ENCODE measurements around the gene FRS2.
"Not testable (repeated sequence)": the region's sequence is repeated elsewhere in the genome, so short reads cannot be mapped to it uniquely, and the experiment has no call there.

Gene FRS2, protein sequence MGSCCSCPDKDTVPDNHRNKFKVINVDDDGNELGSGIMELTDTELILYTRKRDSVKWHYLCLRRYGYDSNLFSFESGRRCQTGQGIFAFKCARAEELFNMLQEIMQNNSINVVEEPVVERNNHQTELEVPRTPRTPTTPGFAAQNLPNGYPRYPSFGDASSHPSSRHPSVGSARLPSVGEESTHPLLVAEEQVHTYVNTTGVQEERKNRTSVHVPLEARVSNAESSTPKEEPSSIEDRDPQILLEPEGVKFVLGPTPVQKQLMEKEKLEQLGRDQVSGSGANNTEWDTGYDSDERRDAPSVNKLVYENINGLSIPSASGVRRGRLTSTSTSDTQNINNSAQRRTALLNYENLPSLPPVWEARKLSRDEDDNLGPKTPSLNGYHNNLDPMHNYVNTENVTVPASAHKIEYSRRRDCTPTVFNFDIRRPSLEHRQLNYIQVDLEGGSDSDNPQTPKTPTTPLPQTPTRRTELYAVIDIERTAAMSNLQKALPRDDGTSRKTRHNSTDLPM

DNA sequence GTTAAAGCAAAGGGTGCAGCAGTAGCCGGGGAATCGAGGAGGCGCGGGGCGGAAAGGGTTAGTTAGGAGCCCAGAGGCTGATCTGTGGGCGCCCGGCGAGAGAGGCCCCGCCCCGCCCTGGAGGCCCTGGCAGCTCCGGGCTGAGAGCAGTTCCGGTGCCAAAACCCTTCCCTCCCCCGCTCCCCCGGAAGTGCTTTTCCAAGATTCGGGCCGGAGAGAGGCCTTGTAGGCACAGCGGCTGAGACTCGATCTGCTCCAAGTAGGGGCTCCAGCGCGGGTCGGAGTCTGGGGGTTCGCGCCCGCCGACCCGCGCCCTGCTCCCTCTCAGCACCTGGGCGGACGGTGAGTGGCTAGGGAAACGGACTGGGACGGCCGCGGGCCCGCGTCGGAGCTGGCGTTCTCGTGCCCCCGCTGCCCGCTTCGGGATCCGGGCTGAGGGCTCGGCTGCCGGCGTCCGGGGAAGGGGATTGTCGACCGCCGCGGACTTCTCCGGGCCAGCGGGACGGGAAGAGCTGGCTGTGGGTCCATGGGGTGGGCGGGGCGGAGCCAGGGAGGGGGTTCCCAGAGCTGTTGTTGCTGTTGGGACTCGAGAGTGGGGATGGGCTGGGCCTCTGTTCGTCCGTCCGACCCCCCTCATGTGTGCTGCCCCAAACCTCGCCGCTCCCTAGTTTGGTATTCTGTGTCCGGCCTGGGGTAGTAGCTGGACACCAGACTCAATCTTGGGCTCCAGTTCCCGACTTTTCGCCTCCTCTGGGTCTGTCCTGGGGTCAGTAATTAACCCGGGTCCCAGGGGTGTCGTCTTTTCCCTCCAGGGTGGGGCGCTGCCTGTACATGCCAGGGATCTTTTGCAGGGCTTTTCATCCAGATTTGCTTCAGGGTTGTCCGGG lies at the start of gene FRS2:
FRS2 (plus strand) TSS at position 200 of the 887 bp plus-strand sequence. CDS start 98,643 bp downstream, outside the sequence.
- peak; percentile 93 for DNase-seq

GRCh38 chr12:69421548-69421947 lies 48.6 kb upstream of the FRS2 start:
- no peak for DNase-seq

- no peak for DNase-seq
Measured at GRCh38 chr12:69423037-69423905, 46.9 kb upstream of the FRS2 start.

GRCh38 chr12:69425417-69425816 lies 44.8 kb upstream of the FRS2 start:
- no peak for DNase-seq

GRCh38 chr12:69428351-69429073 lies 41.7 kb upstream of the FRS2 start:
- DNase-seq: no peak

DNA sequence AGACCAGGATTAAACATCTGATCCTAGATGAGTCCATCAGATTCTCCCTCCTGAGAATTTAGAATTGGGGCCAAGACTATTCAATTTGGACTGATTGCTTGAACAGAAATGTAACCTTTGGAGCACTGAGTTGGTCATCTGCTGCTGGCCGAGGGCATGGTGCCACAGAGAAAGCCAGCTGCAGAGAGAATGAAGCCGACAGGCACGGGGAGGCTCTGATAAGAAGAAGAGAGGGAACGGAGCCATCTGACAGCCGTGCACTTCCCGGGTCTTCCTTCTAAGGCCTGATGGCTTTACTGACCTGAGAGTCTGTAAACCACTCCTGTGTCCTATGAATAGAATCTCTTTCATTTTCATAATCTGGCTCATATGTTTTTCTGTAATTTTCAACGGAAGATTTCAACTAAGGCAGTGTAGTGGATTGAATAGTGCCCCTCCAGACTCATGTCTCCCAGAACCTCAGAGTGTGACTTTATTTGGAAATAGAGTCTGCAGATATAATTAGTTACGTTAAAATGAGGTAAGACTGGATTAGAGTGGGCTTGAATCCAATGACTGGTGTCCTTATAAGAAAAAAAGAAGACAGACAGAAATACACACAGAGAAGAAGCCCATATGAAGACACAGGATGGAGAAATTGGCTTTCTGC lies 39.1 kb upstream of the FRS2 start:
- no peak for DNase-seq

GRCh38 chr12:69431591-69432222 lies 38.5 kb upstream of the FRS2 start:
- no peak for DNase-seq

GRCh38 chr12:69433653-69434052 lies 36.5 kb upstream of the FRS2 start:
- DNase-seq: no peak

GRCh38 chr12:69435644-69436043 lies 34.5 kb upstream of the FRS2 start:
- DNase-seq: no peak

DNA sequence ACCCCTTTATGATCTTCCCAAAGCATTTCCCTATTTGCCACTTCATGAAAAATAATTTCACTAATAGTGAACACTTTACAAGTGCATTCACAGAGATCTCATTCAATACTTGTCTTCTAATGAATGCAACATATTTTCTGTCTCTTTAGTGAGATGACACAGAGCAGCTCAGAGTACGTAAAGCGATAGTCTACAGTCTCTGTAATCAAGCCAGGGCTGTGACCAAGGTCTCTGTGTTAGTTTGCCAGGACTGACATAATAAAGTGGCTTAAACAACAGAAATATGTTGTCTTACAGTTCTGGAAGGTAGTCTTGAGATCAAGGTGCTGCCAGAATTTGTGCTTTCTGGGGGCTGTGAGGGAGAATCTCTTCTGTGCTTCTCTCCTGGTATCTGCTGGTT lies 33.1 kb upstream of the FRS2 start:
- DNase-seq: no peak

GRCh38 chr12:69438539-69438938 lies 31.6 kb upstream of the FRS2 start:
- DNase-seq: no peak

- no peak for DNase-seq
Measured at GRCh38 chr12:69440016-69440415, 30.2 kb upstream of the FRS2 start.

GRCh38 chr12:69440886-69441285 lies 29.3 kb upstream of the FRS2 start:
- no peak for DNase-seq

DNA sequence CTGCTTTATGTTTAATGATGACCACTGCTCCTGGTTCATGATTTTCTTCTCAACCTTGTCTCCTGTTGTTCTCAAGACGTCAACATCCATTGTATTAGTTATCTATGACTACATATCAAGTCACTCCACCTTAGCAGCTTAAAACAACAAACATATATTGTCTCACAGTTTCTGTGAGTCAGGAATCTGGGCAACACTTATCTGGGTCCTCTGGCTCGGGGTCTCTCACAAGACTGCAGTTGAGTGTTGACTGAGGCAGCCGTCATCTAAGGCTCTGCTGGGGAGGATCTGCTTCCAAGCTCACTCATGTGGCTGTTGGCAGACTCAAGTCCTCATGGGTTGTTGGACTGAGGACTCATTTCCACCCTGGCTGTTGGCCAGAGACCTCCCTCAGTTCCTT lies 27.3 kb upstream of the FRS2 start:
- DNase-seq: no peak

DNA sequence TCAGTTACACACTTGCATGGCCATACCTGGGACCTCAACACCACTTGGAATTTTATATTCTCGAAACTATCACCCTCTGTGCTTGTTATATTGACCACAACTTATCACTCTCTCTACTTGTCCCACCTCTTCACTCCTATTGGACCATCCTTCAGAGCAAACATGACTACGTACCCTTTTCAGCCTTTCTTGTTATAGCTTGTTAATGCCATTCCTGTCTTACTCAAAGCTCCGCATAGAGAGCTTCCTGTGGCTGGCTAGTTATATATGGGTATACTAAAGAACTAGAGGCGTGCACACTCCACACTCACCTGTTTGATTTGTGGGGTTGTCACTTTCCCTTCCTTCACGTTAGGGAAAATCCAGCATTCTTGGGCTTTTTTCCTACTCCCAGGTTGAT lies 26.3 kb upstream of the FRS2 start:
- no peak for DNase-seq

DNA sequence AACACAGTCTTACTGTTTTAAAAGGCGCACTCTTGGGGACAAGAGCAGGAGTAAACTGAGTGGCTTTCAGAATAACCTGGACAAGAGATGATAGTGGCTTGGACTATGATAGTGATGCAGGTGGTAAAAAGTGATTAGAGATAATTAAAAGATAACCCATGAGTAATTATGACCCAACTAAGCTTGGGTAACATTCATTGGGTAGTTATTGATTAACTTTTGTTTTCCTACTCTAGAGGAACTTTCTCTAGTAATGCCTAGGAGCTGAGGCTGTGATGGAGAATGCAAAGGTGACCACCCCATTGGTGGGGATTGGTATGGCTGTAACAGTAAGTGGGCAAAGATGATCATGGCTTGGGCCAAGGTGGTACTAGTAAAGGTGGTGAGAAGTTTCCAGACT lies 22.3 kb upstream of the FRS2 start:
- no peak for DNase-seq

DNA sequence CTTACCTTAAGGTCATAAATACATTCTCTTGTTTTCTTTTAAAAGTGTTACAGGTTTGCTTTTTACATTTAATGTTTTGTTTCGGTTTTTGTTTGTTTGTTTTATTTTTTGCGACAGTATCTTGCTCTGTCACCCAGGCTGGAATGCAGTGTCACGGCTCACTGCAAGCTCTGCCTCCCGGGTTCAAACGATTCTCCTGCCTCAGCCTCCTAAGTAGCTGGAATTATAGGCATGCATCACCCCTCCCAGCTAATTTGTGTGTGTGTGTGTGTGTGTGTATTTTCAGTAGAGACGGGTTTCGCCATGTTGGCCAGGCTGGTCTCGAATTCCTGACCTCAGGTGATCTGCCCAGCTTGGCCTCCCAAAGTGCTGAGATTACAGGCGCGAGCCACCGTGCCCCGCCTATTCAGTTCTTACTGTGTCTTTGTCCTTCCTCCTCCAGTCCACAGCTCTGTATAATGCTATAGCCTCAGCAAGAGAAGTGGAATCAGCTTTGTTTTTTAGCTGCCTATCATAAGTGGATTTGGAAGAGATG lies 17.5 kb upstream of the FRS2 start:
- not testable (repeated sequence) for DNase-seq

DNA sequence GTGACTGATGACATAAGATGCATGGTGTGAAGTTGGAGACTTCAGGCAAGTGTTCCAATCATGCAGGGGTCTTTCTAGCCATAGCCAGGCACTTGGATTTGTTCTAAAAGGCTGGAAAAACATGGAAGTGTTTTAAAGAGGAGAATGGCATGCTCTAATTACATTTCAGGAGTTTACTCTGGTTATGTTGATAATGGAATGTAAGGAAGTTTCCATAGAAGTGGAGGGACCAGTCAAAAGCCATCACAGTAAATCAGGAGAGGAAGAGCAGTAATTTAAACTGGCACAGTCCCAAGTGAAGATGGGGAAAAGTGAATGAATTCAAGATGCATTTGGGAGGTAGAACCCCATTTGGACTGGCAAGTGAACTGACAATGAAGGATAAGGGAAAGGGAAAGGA lies 13.9 kb upstream of the FRS2 start:
- DNase-seq: no peak

- DNase-seq: no peak
Measured at GRCh38 chr12:69457433-69457832, 12.8 kb upstream of the FRS2 start.

GRCh38 chr12:69459477-69459876 lies 10.7 kb upstream of the FRS2 start:
- no peak for DNase-seq

- DNase-seq: no peak
Measured at GRCh38 chr12:69464428-69464827, 5.8 kb upstream of the FRS2 start.
